Epithelial cell of esophagus (primary cell): ENCODE measurements around the gene BLOC1S4.

Experiments
- DNase-seq: peaks from one replicate; pipeline ENCODE4 v3.0.0; 2010; ENCODE audit warnings: low read depth
- H3K4me3 ChIP-seq: 2 replicates; pipeline ENCODE4 v1.5.1; 2011; ENCODE audit warnings: mild to moderate bottlenecking, low read length, control low read depth
- CTCF ChIP-seq: IDR thresholded peaks from 2 replicates; pipeline ENCODE4 v1.5.1; 2011; ENCODE audit warnings: low read depth, mild to moderate bottlenecking, low read length, control low read depth, inconsistent platforms; ENCODE audit not compliant: insufficient read depth; ENCODE audit errors: missing control alignments

The BLOC1S4 gene

DNA sequence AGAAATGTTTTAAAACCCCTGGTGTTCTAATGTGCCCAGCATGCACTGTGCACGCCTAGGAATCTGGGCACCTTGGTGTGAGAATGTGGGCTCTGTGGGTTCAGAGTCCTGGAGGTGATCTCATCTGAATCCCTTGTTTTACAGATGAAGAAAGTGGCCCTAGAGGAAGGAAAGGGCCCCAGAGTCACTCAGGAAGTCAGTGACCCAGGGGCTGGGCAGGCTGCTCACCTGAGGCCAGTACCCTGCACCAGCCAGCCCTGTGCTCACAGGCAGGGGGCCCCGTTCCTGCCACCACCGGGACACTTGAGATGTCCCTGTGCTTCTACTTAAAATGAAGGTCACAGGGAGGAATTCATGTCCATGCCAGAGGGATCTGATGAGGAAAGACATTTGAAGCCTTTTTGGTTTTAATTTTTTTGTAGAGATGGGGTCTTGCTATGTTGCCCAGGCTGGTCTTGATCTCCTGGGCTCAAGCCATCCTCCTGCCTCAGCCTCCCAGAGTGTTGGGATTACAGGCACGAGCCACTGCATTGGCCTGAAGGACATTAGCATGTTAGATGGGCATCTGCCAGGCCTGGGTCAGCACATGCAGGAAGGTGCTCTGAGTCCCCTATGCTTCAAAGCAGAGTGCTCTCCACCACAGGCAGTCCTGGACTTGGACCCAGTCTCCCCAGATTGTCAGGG is 29.7 kb upstream of the BLOC1S4 start:
- H3K4me3 ChIP-seq: no peak overlapping the region
- DNase-seq: no peak
- no peak for TF ChIP-seq CTCF

DNA sequence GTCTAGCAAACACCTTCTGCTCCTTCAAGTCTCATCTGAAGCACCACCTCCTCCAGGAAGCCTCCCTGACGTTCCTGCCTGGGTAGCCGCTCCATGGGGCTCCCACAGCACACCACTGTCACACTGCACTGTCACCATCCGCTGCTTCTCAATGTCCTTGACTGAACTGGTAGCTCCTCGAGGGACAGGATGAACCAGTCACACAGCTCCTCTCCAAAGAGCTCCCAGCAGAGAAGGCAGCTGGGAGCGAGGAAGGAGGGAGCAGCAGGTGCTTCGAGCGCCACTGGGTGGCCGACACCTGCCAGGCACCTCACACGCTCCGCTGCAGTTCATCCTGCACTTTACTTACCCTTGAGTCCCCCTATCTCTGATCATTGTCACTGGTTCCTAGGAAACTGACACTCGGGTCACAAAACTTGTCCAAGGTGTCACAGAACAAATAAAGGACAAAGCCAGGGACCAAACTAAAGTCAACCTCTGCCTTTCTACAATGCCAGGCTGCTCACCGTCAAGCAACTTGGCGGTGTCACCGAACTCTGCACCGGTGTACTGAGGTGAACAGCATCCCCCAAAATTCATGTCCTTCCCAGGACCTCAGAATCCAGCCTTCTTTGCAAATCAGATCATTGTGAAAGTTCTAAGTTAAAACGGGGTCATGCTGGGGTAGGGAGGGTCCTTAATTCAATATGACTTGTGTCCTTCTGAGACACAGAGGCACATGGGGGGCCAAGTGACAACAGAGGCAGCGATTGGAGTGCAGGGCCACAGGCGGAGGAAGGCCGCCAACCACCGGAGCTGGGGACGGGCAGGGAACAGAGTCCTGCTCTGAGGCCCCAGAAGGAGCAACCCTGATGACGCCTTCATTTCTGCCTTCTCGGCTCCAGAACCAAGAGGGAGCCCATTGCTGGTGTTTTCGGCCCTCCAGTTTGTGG is 27.8 kb upstream of the BLOC1S4 start:
- peak; percentile 45 for DNase-seq
- H3K4me3 ChIP-seq: no peak overlapping the region
- peak; percentile 31 for TF ChIP-seq CTCF

- H3K4me3 ChIP-seq: no peak overlapping the region
- peak; percentile 23 for TF ChIP-seq CTCF
- peak; percentile 94 for DNase-seq
Measured at GRCh38 chr4:6688879-6689505, 27.0 kb upstream of the BLOC1S4 start.

GRCh38 chr4:6689506-6689960 is 26.4 kb upstream of the BLOC1S4 start:
- no peak for TF ChIP-seq CTCF
- no peak overlapping the region for H3K4me3 ChIP-seq
- no peak for DNase-seq

- H3K4me3 ChIP-seq: no peak overlapping the region
- no peak for DNase-seq
- TF ChIP-seq CTCF: no peak
Measured at GRCh38 chr4:6692379-6692778, 23.6 kb upstream of the BLOC1S4 start.

GRCh38 chr4:6692806-6693205 is 23.2 kb upstream of the BLOC1S4 start:
- DNase-seq: peak; percentile 70
- no peak overlapping the region for H3K4me3 ChIP-seq
- no peak for TF ChIP-seq CTCF
